Measurements from ENCODE around the gene LRBA. TPM values are rescaled to one million over a fixed set of nuclear protein-coding genes. Genes with fewer than 3 reads are reported as not detected.
A peak's percentile ranks its signal among the peaks of the same experiment; 100 is the strongest.
"Not testable (repeated sequence)": the region's sequence is repeated elsewhere in the genome, so short reads cannot be mapped to it uniquely, and the experiment has no call there.

The LRBA gene
- total and polyA plus RNA-seq, 5 donors from 2014 or later: 23.0 to 95.3 (median 25.4) TPM

- Mint-ChIP-seq H3K4me3 (no peak overlapping the region), H3K36me3 (peaks cover 17% of the 10 kb centered on the region), H3K9me3 (peaks cover 0 to 1% (median 0%) of the 10 kb centered on the region in 7 donors), H3K27ac (no peak overlapping the region), H3K27me3 (no peaks in the 10 kb centered on the region), H3K4me1 (peaks cover 3 to 16% (median 5%) of the 10 kb centered on the region in 4 donors)
- Histone ChIP-seq H3K4me3 (ENCODE audit: low read depth, low read length) (no peak overlapping the region), H3K27ac (ENCODE audit: insufficient read depth, low read length, poor library complexity, severe bottlenecking) (no peak overlapping the region), H3K9me3 (ENCODE audit: control insufficient read depth in 2 of 2, low read length in 2 of 2) (no peaks in the 10 kb centered on the region), H3K36me3 (ENCODE audit: control insufficient read depth, insufficient read depth, low read length) (peaks cover 8% of the 10 kb centered on the region), H3K4me1 (ENCODE audit: control insufficient read depth, insufficient read depth, low read length, poor library complexity, severe bottlenecking) (no peaks in the 10 kb centered on the region), H3K27me3 (ENCODE audit: control insufficient read depth, insufficient read depth, low read length) (no peaks in the 10 kb centered on the region)
- ATAC-seq (ENCODE audit: low read depth in 2 of 2): no peak
- no peak for DNase-seq
Measured at GRCh38 chr4:150569998-150570535, 445.0 kb downstream of the LRBA start.

DNA sequence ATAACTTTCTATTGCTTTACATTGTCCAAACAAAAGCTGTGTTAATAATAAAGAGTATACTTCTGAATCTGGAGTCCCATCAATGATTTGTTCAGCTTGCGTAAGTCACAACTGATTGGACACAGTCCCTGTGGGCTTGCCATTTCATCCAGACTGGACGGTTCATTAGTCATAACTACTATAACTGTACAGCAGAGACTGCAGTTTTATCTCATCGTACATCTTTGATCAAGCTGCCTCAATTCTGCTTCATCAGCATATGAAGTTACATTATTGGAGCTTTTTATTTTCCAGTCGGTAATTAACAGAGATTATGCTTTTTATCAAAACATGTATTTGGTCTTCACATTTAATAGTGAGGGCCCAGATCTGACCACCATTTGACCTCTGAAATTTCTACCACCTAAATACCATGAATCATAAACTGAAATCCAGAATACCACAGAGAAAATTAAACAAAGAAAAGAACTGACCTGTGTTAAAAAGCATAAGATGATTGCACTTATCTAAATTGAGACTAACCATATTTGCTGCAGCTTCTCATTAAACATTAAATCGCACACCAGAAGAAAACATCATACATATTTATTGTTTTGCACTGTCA, 445.6 kb downstream of the LRBA start:
- H3K27me3 Mint-ChIP-seq: no peaks in the 10 kb centered on the region
- no peak for DNase-seq
- Histone ChIP-seq H3K27me3 (ENCODE audit: control insufficient read depth, insufficient read depth, low read length) (no peaks in the 10 kb centered on the region), H3K4me1 (ENCODE audit: control insufficient read depth, insufficient read depth, low read length, poor library complexity, severe bottlenecking) (no peaks in the 10 kb centered on the region), H3K4me3 (ENCODE audit: low read depth, low read length) (no peak overlapping the region), H3K36me3 (ENCODE audit: control insufficient read depth, insufficient read depth, low read length) (peaks cover 8% of the 10 kb centered on the region), H3K9me3 (ENCODE audit: control insufficient read depth in 2 of 2, low read length in 2 of 2) (no peaks in the 10 kb centered on the region), H3K27ac (ENCODE audit: insufficient read depth, low read length, poor library complexity, severe bottlenecking) (no peak overlapping the region)
- H3K4me3 Mint-ChIP-seq: no peak overlapping the region
- H3K27ac Mint-ChIP-seq: no peak overlapping the region
- H3K4me1 Mint-ChIP-seq: peaks cover 5 to 16% (median 7%) of the 10 kb centered on the region in 4 donors
- no peak for ATAC-seq (ENCODE audit: low read depth in 2 of 2)
- H3K36me3 Mint-ChIP-seq: peaks cover 20% of the 10 kb centered on the region
- peaks cover 0 to 7% (median 0%) of the 10 kb centered on the region in 7 donors for H3K9me3 Mint-ChIP-seq

DNA sequence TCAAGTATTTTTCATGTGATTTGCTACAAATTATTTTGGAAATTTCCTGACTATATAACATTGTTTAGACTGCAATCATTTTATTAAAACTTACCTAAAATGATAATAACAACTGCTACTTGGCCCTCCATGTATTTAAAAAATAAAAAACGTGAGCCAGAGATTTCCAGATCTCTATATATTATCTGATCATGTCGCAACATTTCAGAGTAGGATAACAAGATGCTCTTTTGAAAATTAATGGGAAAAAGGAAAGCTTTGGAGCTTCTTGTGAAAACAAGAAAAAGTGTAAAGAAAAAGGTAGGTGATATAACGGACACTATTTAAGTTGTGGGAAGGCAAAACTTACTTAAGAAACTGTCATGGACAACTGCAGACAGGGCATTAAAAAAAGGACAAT, 448.0 kb downstream of the LRBA start:
- Histone ChIP-seq H3K9me3 (ENCODE audit: control insufficient read depth in 2 of 2, low read length in 2 of 2) (no peaks in the 10 kb centered on the region), H3K36me3 (ENCODE audit: control insufficient read depth, insufficient read depth, low read length) (peaks cover 8% of the 10 kb centered on the region), H3K4me1 (ENCODE audit: control insufficient read depth, insufficient read depth, low read length, poor library complexity, severe bottlenecking) (no peaks in the 10 kb centered on the region), H3K27me3 (ENCODE audit: control insufficient read depth, insufficient read depth, low read length) (no peaks in the 10 kb centered on the region), H3K4me3 (ENCODE audit: low read depth, low read length) (no peak overlapping the region), H3K27ac (ENCODE audit: insufficient read depth, low read length, poor library complexity, severe bottlenecking) (no peak overlapping the region)
- ATAC-seq (ENCODE audit: low read depth in 2 of 2) (no peak), DNase-seq (no peak)
- no peaks in the 10 kb centered on the region for H3K27me3 Mint-ChIP-seq
- H3K36me3 Mint-ChIP-seq: peaks cover 31% of the 10 kb centered on the region
- no peak overlapping the region for H3K4me3 Mint-ChIP-seq
- H3K27ac Mint-ChIP-seq: no peak overlapping the region
- peaks cover 6 to 23% (median 8%) of the 10 kb centered on the region in 4 donors for H3K4me1 Mint-ChIP-seq
- peaks cover 0 to 8% (median 0%) of the 10 kb centered on the region in 7 donors for H3K9me3 Mint-ChIP-seq

- DNase-seq; H3K4me3 ChIP-seq (ENCODE audit: low read depth, low read length); H3K9me3 ChIP-seq (ENCODE audit: control insufficient read depth in 2 of 2, low read length in 2 of 2); H3K27me3 ChIP-seq (ENCODE audit: control insufficient read depth, insufficient read depth, low read length); H3K27me3 Mint-ChIP-seq; H3K9me3 Mint-ChIP-seq; H3K36me3 ChIP-seq (ENCODE audit: control insufficient read depth, insufficient read depth, low read length); ATAC-seq (ENCODE audit: low read depth in 2 of 2); H3K4me3 Mint-ChIP-seq; H3K27ac ChIP-seq (ENCODE audit: insufficient read depth, low read length, poor library complexity, severe bottlenecking); H3K4me1 ChIP-seq (ENCODE audit: control insufficient read depth, insufficient read depth, low read length, poor library complexity, severe bottlenecking): not testable (repeated sequence)
- peaks cover 40% of the 10 kb centered on the region for H3K36me3 Mint-ChIP-seq
- peaks cover 6 to 20% (median 8%) of the 10 kb centered on the region in 4 donors for H3K4me1 Mint-ChIP-seq
- peak overlapping the region in 1 of 3 donors; percentile 87 for H3K27ac Mint-ChIP-seq
Measured at GRCh38 chr4:150564967-150565366, 450.1 kb downstream of the LRBA start.

DNA sequence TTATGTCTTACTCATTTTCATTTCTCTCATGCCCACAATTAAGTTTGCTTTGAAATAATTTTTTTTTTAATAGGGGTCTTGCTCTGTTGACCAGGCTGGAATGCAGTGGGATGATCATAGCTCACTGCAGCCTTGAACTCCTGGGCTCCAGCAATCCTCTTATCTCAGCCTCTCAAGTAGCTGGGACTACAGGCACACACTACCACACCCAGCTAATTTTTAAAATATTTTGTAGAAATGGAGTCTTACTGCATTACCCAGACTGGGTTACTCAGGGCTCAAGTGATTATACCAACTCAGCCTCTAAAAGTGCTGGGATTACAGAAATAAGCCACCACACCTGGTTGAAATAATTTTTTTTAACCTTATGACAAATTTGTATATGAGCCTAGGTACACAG, 452.3 kb downstream of the LRBA start:
- H3K9me3 ChIP-seq (ENCODE audit: control insufficient read depth in 2 of 2, low read length in 2 of 2): no peaks in the 10 kb centered on the region
- Mint-ChIP-seq H3K27ac (no peak overlapping the region), H3K4me3 (no peak overlapping the region), H3K36me3 (peaks cover 39% of the 10 kb centered on the region), H3K9me3 (peaks cover 0 to 8% (median 1%) of the 10 kb centered on the region in 7 donors), H3K4me1 (peaks cover 6 to 15% (median 8%) of the 10 kb centered on the region in 4 donors), H3K27me3 (no peaks in the 10 kb centered on the region)
- peaks cover 9% of the 10 kb centered on the region for H3K36me3 ChIP-seq (ENCODE audit: control insufficient read depth, insufficient read depth, low read length)
- H3K27me3 ChIP-seq (ENCODE audit: control insufficient read depth, insufficient read depth, low read length): no peaks in the 10 kb centered on the region
- no peak for DNase-seq
- ATAC-seq (ENCODE audit: low read depth in 2 of 2): no peak
- H3K27ac ChIP-seq (ENCODE audit: insufficient read depth, low read length, poor library complexity, severe bottlenecking): no peak overlapping the region
- H3K4me1 ChIP-seq (ENCODE audit: control insufficient read depth, insufficient read depth, low read length, poor library complexity, severe bottlenecking): no peaks in the 10 kb centered on the region
- no peak overlapping the region for H3K4me3 ChIP-seq (ENCODE audit: low read depth, low read length)

GRCh38 chr4:150562250-150562649, 452.8 kb downstream of the LRBA start:
- Histone ChIP-seq H3K4me1 (ENCODE audit: control insufficient read depth, insufficient read depth, low read length, poor library complexity, severe bottlenecking) (no peaks in the 10 kb centered on the region), H3K36me3 (ENCODE audit: control insufficient read depth, insufficient read depth, low read length) (peaks cover 9% of the 10 kb centered on the region), H3K4me3 (ENCODE audit: low read depth, low read length) (no peak overlapping the region), H3K27ac (ENCODE audit: insufficient read depth, low read length, poor library complexity, severe bottlenecking) (no peak overlapping the region), H3K27me3 (ENCODE audit: control insufficient read depth, insufficient read depth, low read length) (no peaks in the 10 kb centered on the region), H3K9me3 (ENCODE audit: control insufficient read depth in 2 of 2, low read length in 2 of 2) (no peaks in the 10 kb centered on the region)
- no peak for ATAC-seq (ENCODE audit: low read depth in 2 of 2)
- peaks cover 43% of the 10 kb centered on the region for H3K36me3 Mint-ChIP-seq
- H3K27ac Mint-ChIP-seq: no peak overlapping the region
- H3K27me3 Mint-ChIP-seq: no peaks in the 10 kb centered on the region
- no peak for DNase-seq
- peaks cover 0 to 8% (median 1%) of the 10 kb centered on the region in 7 donors for H3K9me3 Mint-ChIP-seq
- H3K4me3 Mint-ChIP-seq: no peak overlapping the region
- H3K4me1 Mint-ChIP-seq: peaks cover 5 to 11% (median 8%) of the 10 kb centered on the region in 4 donors

DNA sequence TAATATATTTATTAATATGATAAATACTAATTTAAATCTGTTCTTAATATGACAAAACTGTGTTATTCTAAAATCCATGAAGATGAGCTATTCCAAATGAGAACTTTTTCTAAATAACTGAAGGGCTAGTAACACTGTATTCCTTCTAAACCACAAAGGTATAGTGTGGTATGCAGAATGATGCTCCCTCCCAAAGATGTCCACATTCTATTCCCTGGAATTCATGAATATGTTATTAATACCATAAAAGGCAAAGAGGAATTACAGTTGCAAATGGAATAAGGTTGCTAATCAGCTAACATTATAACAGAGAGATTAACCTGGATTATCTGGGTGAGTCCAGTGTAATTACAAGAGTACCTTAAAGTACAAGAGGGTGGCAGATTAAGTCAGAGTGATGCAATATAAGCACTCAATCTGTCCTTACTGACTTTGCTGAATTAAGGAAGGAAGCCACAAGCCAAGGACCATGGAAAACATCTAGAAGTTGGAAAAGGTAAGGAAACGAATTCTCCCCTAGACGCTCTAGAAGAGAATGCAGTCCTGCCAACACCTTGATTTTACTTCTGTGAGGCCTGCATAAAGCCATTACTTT, 453.8 kb downstream of the LRBA start:
- Mint-ChIP-seq H3K36me3 (peaks cover 44% of the 10 kb centered on the region), H3K4me1 (peaks cover 0 to 9% (median 6%) of the 10 kb centered on the region in 4 donors), H3K9me3 (peaks cover 0 to 8% (median 3%) of the 10 kb centered on the region in 7 donors), H3K4me3 (no peak overlapping the region), H3K27ac (no peak overlapping the region), H3K27me3 (no peaks in the 10 kb centered on the region)
- DNase-seq (no peak), ATAC-seq (ENCODE audit: low read depth in 2 of 2) (no peak)
- Histone ChIP-seq H3K27ac (ENCODE audit: insufficient read depth, low read length, poor library complexity, severe bottlenecking) (no peak overlapping the region), H3K9me3 (ENCODE audit: control insufficient read depth in 2 of 2, low read length in 2 of 2) (no peaks in the 10 kb centered on the region), H3K4me3 (ENCODE audit: low read depth, low read length) (no peak overlapping the region), H3K27me3 (ENCODE audit: control insufficient read depth, insufficient read depth, low read length) (no peaks in the 10 kb centered on the region), H3K36me3 (ENCODE audit: control insufficient read depth, insufficient read depth, low read length) (peaks cover 9% of the 10 kb centered on the region), H3K4me1 (ENCODE audit: control insufficient read depth, insufficient read depth, low read length, poor library complexity, severe bottlenecking) (no peaks in the 10 kb centered on the region)

DNA sequence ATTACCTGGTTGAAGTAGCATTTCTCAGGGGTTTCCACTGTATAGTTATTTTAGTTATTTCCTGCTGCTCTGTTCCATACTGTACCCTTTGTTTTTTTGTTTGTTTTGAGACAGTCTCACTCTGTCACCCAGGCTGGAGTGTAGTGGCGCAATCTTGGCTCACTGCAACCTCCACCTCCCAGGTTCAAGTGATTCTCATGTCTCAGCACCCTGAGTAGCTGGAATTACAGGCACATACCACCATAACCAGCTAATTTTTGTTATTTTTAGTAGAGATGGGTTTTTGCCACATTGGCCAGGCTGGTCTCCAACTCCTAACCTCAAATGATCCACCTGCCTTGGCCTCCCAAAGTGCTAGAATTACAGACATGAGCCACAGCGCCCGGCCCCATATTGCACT, 457.3 kb downstream of the LRBA start:
- not testable (repeated sequence) for H3K4me3 ChIP-seq (ENCODE audit: low read depth, low read length); DNase-seq; ATAC-seq (ENCODE audit: low read depth in 2 of 2); H3K27ac Mint-ChIP-seq; H3K4me1 Mint-ChIP-seq; H3K27me3 Mint-ChIP-seq; H3K4me1 ChIP-seq (ENCODE audit: control insufficient read depth, insufficient read depth, low read length, poor library complexity, severe bottlenecking); H3K9me3 ChIP-seq (ENCODE audit: control insufficient read depth in 2 of 2, low read length in 2 of 2); H3K27me3 ChIP-seq (ENCODE audit: control insufficient read depth, insufficient read depth, low read length); H3K4me3 Mint-ChIP-seq; H3K27ac ChIP-seq (ENCODE audit: insufficient read depth, low read length, poor library complexity, severe bottlenecking); H3K9me3 Mint-ChIP-seq
- H3K36me3 Mint-ChIP-seq: peaks cover 38% of the 10 kb centered on the region
- peaks cover 13% of the 10 kb centered on the region for H3K36me3 ChIP-seq (ENCODE audit: control insufficient read depth, insufficient read depth, low read length)

All from CD4-positive, CD25-positive, alpha-beta regulatory T cell (primary cell).